GM18951 (cell line): Measurements from ENCODE around the gene SPTLC2.
"Not testable (repeated sequence)": the region's sequence is repeated elsewhere in the genome, so short reads cannot be mapped to it uniquely, and the experiment has no call there.

Experiments used
- POLR2A ChIP-seq: IDR thresholded peaks from 4 replicates; pipeline ENCODE4 v1.6.1; 2011; ENCODE audit warnings: mild to moderate bottlenecking; ENCODE audit not compliant: insufficient read length, insufficient read depth; ENCODE audit errors: extremely low read depth
- in situ Hi-C: fragments of 300-500 bp; cut with MboI; formaldehyde crosslinking; loops from one replicate; pipeline ENCODE4 v1.12.0; 2022; ENCODE audit warnings: low sequenced_read_pairs, mixed read lengths, inconsistent platforms; ENCODE audit not compliant: unreplicated experiment

Gene SPTLC2

DNA sequence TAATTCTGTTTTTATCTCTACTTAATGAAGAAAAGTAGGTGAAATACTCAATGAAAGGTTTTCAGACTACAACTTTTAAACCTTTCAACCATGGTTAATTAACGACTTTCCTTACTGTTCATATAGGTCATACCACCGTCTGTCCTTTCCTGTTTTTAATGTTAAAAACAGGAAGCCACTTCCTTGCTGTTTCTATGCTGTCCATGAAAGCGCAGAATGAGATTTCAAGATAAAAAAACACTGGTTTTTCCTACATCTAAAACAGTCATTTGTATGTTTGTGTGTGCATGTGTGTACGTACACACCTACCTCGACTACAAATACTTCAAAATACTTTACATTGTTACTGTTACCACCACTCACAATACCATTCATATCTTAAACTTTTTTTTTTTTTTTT is 27.3 kb downstream of the SPTLC2 start:
- in situ Hi-C loops, result no loop called here
- TF ChIP-seq POLR2A, result no peak

- in situ Hi-C loops, result not testable (repeated sequence)
Observed at GRCh38 chr14:77588411-77589025, 27.9 kb downstream of the SPTLC2 start.

- in situ Hi-C loops, result no loop called here
- TF ChIP-seq POLR2A, result no peak
Observed at GRCh38 chr14:77585385-77585784, 31.1 kb downstream of the SPTLC2 start.

- no peak for TF ChIP-seq POLR2A
- in situ Hi-C loops, result no loop called here
Observed at GRCh38 chr14:77584809-77585208, 31.6 kb downstream of the SPTLC2 start.

DNA sequence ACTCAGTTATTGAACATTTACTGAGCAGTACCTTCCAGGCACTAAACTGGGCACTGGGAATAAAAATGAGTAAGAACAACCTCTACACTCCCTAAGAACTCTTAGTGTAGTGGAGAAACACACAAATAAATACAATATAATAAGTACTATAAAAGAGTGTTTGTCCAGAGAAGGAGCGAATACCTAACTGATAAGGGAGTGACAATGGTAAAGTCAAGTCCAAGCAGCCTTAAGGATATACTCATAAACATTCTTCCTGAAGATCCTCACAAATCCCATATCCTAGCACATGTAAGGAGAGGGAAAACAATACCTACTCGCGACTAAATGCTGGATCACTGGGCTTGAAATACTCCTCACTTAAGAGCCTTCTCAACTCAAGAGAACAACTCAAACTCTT is 32.8 kb downstream of the SPTLC2 start:
- in situ Hi-C loops, result no loop called here
- TF ChIP-seq POLR2A, result no peak

GRCh38 chr14:77582511-77582910 is 33.9 kb downstream of the SPTLC2 start:
- in situ Hi-C loops, result no loop called here
- TF ChIP-seq POLR2A, result no peak

DNA sequence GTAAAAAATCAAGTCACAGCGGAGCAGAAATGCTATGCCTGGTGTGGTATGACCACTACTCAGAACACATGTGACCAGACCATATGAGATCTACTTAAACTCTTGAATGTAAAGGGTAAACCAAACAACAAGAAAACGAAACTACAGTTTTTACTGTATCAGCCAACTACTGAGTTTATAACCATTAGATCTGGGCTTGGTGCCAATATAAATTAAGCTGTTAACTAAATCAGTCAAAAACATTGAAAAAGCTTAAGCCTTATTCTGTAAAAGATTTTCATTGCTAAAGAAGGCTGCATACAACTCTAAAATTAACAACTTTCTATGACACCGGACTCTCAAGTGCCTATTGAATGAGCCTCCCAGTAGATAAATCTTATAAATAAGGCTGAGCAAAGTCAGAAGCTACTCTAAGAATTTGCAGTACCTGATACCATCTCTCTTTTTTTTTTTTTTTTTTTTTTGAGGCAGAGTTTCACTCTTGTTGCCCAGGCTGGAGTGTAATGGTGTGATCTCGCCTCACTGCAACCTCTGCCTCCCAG is 35.4 kb downstream of the SPTLC2 start:
- in situ Hi-C loops, result no loop called here
- TF ChIP-seq POLR2A, result no peak

GRCh38 chr14:77580477-77580876 is 36.0 kb downstream of the SPTLC2 start:
- TF ChIP-seq POLR2A, result no peak
- in situ Hi-C loops, result no loop called here

GRCh38 chr14:77579780-77580179 is 36.7 kb downstream of the SPTLC2 start:
- in situ Hi-C loops, result no loop called here
- no peak for TF ChIP-seq POLR2A

- TF ChIP-seq POLR2A, result no peak
- in situ Hi-C loops, result no loop called here
Observed at GRCh38 chr14:77579065-77579464, 37.4 kb downstream of the SPTLC2 start.

GRCh38 chr14:77574446-77575115 is 41.9 kb downstream of the SPTLC2 start:
- in situ Hi-C loops, result no loop called here
- TF ChIP-seq POLR2A, result no peak

DNA sequence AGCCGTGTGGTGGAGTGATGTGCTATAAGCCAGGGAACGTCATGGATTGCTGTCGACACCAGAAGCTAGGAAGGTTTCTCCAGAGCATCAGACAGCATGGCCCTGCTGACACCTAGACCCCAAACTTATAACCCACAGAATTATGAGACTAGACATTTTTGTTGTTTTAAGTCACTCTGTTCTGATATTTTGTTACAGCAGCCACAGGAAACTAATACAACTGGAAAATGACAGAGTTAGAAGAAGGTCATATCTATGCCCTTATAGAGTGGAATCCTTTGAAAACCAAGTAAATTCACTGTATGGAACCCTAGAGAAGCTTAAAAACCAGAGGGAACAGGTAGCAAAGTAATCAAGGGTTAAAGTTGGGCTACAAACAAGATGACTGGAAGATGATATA is 42.5 kb downstream of the SPTLC2 start:
- in situ Hi-C loops, result no loop called here
- TF ChIP-seq POLR2A, result no peak

GRCh38 chr14:77570706-77571268 is 45.6 kb downstream of the SPTLC2 start:
- TF ChIP-seq POLR2A, result no peak
- in situ Hi-C loops, result no loop called here

- TF ChIP-seq POLR2A, result no peak
- in situ Hi-C loops, result no loop called here
Observed at GRCh38 chr14:77565994-77566305, 50.5 kb downstream of the SPTLC2 start.

GRCh38 chr14:77565289-77565993 is 51.0 kb downstream of the SPTLC2 start:
- no peak for TF ChIP-seq POLR2A
- in situ Hi-C loops, result no loop called here
